NT2/D1 (cell line): ENCODE results near the gene GLA.

Source experiments
- SUZ12 ChIP-seq: IDR thresholded peaks from 2 replicates; pipeline ENCODE4 v1.6.1; 2011; ENCODE audit not compliant: insufficient read length, insufficient read depth; ENCODE audit errors: extremely low read depth
- YY1 ChIP-seq: IDR thresholded peaks from 2 replicates; pipeline ENCODE4 v1.6.1; 2011; ENCODE audit not compliant: insufficient read length, insufficient read depth
- ZNF274 ChIP-seq: IDR thresholded peaks from 2 replicates; pipeline ENCODE4 v1.6.1; 2011; ENCODE audit warnings: mild to moderate bottlenecking, low read depth, low read length

DNA sequence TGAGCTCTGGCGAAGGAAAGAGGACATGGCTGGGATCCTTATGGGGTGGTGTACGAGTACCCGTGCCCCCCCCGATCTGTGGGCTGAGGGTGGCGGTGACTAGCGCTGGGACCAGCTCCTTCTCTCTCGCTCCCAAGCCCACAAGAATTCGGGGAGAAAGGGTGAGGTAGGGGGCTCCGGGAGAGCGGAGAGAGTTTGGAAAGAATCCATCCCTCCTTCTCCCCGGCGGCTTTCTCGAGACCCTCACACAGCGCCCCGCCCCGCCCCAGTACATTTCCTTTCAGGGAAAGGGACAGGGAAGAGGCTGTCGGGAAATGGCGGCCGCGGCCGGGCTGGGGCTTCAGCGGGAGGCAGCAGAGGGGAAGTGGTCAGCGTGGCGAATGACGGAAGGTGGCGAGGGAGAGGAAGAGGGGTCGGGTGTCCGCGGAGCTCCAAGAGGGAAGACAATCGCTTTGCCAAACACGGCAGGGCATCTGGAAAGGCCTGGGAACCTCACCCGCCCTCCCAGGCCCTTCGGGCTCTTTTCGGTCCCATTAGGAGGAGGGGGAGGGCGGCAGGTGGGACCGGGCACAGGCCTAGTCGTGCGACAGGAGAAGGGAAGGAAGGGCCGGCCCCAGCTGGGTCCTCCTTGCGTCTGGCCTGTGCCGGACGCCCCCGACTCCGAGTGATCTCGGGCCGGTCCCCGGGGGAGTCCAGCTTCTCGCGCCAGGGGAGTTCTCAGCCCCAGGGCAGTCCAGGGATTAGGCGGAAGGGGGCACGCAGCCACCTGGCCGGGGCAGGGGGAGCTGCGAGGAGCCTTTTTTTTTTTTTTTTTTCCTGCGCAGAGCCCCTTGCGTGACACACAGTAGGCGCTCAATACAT is 10.5 kb upstream of the GLA start:
- TF ChIP-seq ZNF274, result no peak
- peak; percentile 67 for TF ChIP-seq YY1
- no peak for TF ChIP-seq SUZ12
